ENCODE results near the gene URB1.

- TF ChIP-seq SUZ12 (IDR thresholded peaks at IDR 0.05; ENCODE audit: extremely low read depth, insufficient read depth, insufficient read length) (no peak), ZNF274 (IDR thresholded peaks at IDR 0.05; ENCODE audit: low read depth, low read length) (no peak)
These were observed 70.7 kb downstream of the URB1 start for GRCh38 chr21:32322103-32322502.

Data from NT2/D1 (cell line).